A549 treated with AZD9567 at 1 μM for 4 hours (cell line): ENCODE measurements around the gene TBX18. TPM values are rescaled to one million over a fixed set of nuclear protein-coding genes. Genes with fewer than 3 reads are reported as not detected.

Experiments
- total RNA-seq: library from RNA; stranded (reverse); fragments of 200-300 nt; extraction: Qiagen RNA extraction; gene quantifications from 5 replicates; pipeline ENCODE4 v1.2.3, GENCODE V29; 2022; ENCODE audit not compliant: insufficient read depth

TBX18 gene
- total RNA-seq, result 14.5 to 22.1 TPM (median 20.7 TPM) in 5 replicates

DNA sequence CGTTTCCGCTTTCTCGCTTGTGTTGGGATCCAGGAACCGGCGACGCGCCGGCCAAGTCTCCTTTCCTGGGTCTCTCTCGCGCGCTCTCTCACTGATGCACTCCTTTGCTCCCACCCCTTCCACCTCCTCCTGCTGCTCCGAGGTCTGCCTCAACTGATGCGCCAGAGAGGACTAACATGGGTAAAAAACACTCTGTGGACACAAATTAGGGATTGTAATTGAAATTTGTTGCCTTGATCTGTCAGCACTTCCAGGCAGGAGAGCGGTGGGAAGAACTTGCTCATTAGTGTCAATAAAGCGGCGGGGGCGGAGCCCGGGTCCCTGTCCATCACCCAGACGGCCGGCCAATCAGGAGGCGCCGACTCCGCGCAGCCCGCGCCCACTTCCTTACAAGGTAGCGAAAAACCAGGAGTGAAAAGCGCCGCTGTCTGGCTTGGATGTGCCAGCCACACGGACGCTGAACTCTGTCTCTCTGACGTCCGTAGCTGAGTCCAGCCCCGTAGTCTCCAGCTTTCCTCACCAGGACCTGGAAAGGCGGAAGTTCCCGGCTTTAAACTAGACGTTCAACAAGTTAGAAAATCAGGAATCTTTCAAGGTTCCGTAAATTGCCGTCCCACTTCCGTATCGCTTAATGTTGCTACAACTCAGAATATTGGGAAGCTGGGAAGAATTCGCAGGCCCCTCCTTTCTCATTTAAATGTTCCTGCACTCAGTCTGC lies at the start of gene TBX18:
TSS of gene TBX18 (minus strand) at position 267 of the 718 bp plus-strand sequence. CDS start 417 bp downstream, outside the sequence.

